GM21717 (cell line): ENCODE data around the gene PROSER2.

ENCODE experiments used
- ATAC-seq: cut with Tn5 transposase; IDR thresholded peaks from one replicate; pipeline ENCODE4 v1.9.1; 2021; ENCODE audit warnings: mild to moderate bottlenecking, moderate library complexity; ENCODE audit not compliant: unreplicated experiment

The PROSER2 gene

DNA sequence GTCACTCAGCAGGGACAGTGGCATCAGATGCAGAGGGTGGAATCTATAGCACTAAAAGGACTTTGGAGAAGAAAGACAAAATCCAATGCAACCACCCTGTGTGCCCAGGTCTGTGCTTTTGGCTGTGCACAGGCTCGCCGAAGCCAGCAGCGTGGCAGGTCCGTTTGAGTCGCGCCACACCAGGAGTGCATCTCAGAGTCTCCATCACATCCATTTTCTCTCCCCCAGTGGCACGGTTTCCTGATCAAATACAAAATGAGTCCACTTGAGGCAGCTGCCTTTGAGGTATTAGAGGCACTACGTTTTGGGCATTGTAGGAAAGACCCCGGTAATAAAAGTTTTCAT lies 23.4 kb upstream of the PROSER2 start:
- ATAC-seq, result no peak

DNA sequence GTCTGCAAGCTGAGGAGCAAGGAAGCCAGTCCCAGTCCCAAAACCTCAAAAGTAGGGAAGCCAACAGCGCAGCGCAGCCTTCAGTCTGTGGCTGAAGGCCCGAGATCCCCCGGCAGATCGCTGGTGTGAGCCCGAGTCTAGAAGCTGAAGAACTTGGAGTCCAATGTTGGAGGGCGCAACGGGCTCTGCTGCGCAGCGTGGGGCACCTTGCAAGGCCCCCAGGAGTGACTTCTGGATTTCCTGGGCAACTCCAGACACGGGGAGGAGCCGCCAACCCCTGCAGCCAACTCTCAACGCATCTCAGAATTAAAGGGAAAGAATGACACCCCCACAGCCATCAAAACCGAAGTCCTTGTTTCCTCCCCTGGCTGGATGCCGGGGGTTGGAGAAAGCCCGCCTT lies 18.8 kb upstream of the PROSER2 start:
- ATAC-seq, result no peak

DNA sequence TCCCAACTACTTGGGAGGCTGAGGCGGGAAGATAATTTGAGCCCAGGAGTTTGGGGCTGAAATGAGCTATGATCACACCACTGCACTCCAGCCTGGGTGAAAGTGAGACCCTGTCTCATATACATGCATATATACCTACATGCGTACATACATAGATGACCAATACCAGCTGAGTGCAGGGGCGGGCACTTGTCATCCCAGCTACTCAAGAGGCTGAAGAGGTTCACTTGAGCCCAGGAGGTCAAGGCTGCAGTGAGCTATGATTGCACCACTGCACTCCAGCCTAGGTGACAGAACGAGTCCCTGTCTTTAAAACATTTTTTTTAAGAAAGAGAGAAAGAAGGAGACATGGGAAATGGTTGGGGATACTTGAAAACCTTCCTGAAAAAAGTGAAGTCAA lies 17.4 kb upstream of the PROSER2 start:
- ATAC-seq, result no peak

DNA sequence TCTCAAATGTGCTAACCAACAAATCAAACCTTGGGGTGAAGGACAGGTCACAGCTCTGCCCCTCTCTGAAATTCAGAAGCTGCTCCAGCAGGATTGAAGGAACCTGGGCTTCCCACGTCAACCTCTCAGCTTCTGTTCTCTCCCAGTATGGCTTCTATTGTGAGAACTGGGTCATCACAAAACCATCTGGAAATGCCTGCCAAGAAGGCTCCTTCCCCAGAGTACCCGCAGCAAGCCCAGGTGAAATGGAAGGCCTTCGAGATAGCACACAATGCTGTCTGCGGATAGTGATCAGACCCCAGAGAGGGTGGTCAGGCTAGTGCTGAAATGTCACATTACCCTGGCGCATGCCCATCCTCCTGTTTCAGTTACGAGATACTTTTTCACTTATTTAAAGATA lies 16.4 kb upstream of the PROSER2 start:
- no peak for ATAC-seq

DNA sequence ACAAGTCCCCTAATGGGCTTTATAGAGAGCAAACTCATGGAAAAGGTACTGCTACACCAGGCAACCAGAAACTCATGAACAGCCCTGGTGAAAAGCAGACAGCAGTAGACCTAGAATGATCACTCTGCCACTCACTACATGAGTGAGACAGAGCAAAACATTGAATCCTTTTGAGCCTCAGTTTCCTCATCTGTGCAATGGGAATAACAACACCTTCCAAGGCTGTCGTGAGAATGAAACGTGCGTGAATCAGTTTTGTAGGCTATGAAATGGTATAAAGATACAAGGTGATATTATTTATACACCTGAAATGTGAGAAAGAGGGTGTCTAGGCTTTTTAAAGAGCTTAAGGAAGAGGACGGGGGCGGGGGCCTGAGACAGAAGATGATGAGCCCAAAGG lies 14.3 kb upstream of the PROSER2 start:
- no peak for ATAC-seq

DNA sequence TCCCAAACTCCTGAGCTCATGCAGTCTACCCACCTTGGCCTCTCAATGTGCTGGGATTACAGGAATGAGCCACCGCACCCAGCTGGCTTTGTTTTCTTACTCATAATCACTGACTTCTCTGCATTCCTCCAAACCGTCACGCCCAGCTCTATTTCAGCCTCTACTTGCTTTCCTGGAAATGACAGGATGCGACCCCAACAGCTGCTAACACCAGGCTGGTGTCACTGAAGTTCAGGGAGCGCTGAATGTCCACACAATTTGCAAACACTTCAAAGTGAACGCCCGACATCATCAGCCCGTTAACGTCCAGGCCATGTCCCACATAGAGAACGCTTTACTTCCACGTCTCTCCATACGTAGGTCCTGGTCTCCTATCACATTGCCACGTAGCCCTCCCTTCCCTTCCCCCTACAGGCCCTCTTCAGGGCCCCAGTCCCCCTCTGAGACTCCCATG lies 12.8 kb upstream of the PROSER2 start:
- no peak for ATAC-seq

DNA sequence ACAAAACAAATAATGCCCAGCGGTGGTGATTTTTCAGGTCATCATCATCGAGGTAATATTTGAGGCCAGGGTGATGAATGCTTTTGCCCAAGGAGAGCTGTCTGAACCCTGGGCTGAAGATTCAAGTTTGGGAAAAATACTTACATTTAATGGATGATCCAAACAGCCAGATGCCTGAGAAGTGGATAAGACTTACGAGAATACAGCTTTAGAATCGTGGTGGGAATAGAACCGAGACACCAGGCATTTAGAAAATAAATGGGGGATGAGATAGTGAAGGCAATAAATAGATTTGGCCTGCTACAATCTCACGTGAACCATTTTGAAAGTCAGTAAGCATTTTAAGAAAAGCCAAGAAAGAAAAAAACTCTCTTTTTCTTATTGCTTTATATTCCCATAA lies 12.2 kb upstream of the PROSER2 start:
- no peak for ATAC-seq

DNA sequence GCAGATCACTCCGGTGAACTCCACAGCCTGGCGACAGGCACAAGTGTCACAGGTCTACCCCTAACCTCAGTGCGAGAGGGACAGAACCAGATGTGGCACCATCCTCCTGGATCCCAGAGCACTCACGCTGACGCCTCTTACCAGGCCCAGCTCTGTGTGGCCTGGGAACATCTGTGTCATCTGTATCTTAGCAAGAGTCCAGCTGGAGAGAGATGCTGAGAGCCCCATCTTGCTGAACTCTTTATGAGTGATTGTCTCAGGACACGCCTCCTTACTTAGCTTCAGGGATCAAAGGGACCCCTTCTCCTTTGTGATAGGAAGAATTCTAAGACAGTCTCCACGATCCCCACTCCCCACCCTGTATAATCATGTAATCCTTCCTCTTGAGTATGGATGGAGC lies 10.0 kb upstream of the PROSER2 start:
- ATAC-seq, result no peak

DNA sequence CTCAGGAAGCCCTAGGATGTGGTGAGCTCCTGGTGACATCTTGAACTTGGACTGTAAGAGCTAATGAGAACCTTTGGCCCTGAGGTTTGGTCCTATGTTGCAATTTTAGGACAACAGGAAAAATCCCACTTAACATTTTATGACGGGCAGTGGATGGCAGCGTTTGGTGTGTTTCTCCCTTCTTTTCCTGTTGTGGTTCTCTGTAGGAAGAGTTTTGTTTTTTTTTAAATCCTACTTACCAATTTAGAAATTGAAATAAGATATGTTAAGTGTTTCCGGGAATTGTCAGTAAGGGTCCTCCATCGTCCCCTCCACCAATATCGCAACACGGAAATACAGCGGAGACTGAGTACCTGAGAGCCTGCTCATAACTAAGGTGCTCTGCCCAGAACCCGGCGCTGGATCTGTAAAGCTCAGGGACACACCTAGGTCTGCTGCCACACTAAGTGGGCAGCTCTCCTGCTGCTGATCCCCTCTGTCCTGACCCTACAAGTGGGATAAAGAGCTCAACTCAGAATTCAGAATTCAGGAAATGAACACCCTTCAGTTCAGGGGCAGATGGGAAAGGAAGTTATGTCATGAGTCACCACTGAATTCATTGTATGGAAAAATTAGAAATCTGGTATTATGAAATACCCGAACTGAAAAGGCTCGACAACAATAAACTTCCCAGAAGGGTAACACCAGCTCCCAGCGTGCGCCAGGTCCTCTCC lies 9.1 kb upstream of the PROSER2 start:
- no peak for ATAC-seq

DNA sequence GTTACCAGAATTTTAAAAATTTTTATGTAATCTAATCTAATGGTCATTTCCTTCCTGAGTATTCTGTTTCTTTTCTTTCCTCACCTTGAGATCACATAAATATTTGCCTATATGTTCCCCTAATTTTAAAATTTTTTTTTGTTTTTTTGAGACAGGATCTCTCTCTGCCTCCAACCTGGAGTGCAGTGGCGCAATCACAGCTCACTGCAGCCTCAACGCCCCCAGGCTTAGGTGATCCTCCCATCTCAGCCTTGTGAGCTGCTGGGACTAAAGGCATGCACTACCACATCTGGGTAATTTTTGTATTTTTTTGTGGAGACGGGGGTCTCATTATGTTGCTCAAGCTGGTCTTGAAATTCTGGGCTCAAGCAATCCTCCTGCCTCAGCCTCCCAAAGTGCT lies 4.1 kb upstream of the PROSER2 start:
- ATAC-seq, result no peak

DNA sequence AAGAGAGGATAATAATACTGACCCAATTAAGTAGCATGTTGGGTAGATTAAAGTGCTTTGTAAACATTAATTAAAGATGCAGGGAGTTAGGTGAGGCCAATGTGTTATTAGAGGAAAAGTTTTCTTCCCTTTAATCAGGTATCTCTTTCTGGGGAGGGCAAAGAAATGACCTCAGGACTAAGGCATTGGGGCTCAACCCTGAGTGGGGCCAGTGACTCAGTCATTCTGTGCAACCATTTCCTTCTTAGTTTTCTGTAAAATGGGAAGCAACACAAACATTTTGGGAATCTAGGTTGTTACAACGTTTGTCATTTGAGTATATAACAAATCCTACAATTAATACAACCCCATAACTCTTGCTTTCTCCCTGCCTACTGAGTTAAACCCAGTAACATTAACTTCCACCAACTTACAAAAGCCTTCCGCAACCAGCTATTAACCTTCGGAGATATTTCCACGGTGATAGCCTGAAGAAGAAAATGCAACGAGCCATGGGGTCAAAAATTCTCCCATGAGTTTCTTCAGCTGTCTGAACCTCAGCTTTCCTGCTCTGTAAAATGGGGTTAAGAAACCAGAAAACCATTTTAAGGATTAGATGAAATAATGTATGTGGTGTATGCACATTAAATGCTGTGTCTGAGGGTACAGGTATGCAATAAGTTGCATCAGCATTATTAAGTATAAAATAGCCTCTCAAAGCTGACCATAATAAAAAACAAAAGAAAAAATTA lies 965 bp upstream of the PROSER2 start:
- ATAC-seq, result no peak

DNA sequence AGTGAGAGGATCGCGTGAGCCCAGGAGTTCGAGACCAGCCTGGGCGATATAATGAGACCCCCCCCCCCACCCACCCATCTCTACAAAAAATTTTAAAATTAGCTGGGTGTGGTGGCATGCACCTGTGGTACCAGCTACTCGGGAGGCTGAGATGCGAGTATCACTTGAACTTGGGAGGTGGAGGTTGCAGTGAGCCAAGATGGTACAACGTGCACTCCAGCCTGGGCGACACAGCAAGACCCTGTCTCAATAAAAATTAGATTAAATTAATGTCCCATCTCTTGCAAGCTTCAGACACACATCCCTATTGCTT lies 391 bp upstream of the PROSER2 start:
- no peak for ATAC-seq

DNA sequence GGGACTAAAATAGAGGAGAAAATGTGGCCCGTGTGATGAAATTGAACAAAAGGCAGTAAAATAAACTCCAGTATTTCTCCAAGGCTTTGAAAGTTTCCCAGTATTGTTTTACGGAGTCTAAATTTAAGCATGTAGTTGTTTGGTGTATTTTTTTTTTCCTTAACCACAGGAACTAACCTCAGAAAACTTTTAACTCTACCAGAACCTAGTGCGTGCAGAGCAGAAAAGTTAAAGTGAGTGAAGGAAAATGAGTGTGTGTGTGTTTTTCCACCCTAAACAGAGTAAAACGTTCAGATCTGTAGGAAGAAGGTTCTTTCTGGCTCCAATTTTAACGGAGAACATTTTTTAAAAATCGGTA lies 812 bp downstream of the PROSER2 start:
- no peak for ATAC-seq

DNA sequence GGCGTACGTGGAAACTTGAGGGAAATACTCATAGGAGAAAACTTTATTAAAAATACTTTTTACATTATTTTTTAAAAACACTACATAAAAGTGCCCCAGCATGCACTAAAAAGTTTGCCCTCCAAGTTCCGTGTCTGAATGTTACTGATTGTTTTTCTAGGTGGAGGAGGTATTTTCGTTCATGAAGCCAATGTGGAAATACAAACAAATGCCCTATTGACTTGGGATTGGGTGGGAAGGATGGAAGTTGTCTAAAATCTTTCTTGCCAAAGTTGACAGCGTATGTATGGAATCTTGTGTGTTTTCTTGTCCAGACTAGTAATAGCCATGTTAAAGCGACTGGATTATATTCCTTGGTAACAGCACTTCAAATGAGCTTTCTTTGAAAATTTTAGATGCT lies 1.2 kb downstream of the PROSER2 start:
- ATAC-seq, result no peak

DNA sequence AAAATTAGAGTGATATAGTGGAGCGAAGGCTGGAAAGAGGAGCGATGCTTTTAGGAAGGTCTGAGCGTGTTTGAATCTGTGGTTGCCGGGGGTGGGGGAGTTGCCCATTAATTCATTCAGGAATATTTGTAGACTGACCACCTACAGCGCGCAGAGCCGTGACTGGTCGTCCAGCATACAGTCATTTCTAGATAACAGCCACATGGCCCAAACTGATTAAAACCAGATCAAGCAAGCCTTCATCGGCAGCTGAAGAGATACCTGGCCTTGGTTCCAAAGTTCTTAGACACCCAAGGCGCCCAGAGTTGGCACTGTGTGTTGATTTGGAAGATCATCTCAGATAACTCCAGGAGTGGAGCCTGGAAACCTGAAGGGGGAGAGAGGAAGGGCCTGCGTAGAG lies 1.7 kb downstream of the PROSER2 start:
- no peak for ATAC-seq

DNA sequence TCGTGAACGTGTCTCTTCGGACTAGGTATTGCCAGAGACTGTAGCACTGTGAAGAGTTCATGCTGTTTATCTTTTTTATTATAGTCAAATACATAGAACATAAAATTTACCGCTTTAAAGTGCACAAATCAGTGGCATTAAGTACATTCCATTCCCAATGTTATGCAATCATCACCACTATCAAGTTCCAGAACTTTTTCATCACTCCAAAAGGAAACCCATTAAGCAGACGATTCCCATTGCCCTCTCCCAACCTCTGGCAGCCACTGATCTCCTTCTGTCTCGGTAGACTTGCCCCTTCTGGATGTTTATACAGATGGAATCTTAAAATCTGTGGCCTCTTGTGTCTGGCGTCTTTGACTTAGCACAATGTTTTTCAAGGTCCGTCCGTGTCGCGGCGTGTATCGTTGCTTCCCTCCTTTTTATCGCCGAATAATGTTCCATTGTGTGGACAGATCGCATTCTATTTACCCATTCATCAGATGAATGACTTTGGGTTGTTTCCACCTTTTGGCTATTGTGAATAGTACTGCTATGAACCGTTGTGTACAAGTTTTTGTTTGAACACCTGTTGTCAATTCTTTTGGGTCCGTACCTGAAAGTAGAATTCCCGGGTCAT lies 2.7 kb downstream of the PROSER2 start:
- ATAC-seq, result no peak

DNA sequence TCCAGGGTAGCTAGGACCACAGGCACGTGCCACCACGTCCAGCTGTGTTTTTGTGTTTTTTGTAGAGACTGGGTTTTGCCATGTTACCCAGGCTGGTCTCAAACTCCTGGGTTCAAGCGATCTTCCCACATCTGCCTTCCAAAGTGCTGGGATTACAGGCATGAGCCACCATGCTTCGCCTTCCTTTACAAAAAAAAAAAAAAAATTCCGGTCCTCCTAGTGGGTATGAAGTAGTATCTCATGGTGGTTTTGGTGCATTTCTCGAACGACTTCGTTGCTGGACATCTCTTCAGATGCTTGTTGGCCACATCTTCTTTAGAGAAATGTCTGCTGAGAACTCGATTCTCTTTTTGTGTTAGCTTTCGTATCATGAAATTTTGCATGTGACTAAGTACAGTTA lies 3.9 kb downstream of the PROSER2 start:
- no peak for ATAC-seq

DNA sequence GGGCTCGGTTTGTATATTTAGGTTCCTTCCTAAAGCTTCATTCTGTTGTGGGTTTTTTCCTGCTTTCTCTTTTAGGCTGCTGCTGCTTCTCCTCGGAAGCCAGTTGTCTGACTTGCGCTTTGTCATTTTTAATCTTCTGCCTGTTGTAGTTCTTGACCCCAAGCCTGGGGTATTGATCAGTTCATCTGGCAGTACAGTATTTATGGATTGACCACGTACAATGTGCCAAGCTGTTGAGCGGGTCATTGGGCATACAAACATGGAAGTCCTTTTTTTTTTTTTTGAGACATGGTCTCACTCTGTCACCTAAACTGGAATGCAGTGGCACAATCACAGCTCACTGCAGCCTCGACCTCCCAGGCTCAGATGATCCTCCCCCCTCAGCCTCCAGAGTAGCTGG lies 4.3 kb downstream of the PROSER2 start:
- no peak for ATAC-seq

DNA sequence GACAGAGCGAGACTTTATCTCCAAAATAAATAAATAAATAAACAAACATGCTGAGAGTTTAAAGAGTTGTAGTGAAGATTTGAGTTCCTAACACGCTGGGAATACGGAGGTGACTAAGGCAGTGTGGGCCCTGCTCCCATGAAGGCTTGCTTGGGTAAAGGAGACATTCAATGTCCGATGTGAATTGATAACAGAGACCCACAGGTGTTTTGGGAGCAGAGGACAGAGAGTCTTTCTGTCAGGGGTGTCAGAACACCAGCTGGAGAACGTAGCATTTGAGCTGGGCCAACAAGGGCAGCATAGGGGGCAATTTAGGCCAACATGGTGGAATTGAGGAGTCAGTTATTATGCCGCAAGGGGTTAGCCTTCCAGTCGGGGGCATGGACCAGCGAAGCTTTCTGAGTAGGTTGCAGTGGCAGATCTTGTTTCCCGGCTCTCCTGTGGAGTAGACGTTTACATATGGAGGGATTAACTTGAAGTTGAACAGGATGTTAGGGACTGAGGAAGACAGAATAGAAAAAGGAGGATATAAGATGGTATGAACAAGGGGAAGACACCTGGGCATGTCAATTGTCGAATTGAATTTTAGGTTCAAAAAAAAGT lies 5.6 kb downstream of the PROSER2 start:
- no peak for ATAC-seq

DNA sequence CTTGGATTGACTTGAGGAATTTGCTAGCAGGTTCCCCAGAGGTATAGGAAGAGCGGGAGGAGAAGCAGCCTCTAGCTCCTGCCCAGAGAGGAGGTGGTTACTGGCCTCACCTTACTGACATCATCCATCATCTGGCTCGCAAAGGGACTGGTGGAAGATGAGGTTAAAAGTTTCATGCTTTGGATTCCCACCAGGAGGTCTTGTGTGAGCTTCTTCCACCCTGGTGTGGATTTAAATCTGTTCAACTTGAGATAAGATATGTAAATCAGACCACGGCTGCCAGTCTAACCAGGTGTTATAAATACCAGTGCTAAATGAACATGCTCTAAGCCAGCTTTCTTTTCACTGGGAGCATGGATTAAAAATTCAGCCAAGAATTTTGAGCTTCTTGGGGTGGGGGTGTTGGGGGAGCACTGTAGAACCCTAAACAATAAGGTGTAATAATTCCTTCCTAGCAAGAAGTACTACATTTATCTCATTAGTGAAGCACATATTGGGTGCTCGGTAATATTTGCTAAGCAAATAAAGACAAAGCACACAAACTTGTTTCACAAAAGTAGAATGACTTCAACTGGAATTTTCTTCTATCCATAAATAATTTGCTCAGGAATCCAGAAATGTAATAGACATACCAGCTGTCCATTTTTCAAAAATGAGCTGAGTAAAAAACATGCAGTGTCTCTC lies 7.8 kb downstream of the PROSER2 start:
- ATAC-seq, result no peak

DNA sequence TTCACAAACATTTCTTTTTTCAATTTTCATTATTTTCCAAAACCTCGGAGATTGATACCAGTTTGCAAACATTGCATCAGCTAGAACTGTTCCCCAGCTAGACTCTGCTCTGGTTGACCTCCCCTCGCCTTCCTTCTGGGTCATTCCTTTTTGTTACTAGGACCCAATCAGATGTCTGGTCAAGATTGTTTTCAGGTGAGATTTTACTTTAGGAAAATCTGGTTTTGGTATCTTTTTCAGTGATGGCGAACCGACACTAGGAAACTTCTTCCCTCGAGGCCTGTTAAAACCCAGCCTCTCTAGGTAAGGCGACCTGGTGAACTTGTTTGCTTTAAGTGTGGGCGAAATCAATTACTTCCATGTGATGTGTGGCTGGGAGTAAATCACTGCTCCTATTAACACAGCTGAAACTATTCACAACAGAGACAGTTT lies 8.4 kb downstream of the PROSER2 start:
- no peak for ATAC-seq

DNA sequence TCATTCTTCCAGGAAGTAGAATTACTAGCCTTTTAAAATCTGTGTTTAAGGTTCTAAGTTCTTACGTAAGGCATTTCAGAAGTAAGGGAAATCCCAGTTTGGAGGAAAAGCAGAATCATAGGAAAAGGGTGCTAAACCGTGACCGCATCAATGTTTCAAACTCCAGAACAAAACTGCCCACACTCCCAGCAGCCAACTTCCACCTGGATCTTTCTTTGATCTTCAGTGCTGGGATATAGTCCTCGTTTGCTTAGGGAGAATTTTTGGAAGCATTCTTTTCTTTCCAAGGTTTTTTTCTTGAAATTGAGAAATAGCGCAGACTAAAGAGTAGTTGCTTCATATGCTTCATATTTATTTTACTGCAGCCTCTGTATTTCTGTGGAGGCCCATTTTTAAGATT lies 8.9 kb downstream of the PROSER2 start:
- ATAC-seq, result no peak
